Uterus (tissue), 4 donors: ENCODE results near the gene GRIN2A. TPM values are rescaled to one million over a fixed set of nuclear protein-coding genes. Genes with fewer than 3 reads are reported as not detected.

Experiments
- DNase-seq, 2 donors: peaks; one replicate each; pipeline ENCODE4 v3.0.0-alpha.2; 2019 to 2020
- H3K27ac ChIP-seq, 2 donors: fragments of 200-600 bp; sonication (generic); 1 replicate in 1 of 2; 2 replicates in 1 of 2; pipeline ENCODE4 v1.5.1; 2016 to 2018
- H3K27me3 ChIP-seq, 2 donors: fragments of 200-600 bp; sonication (generic); one replicate each; pipeline ENCODE4 v1.5.1; 2018 to 2019; ENCODE audit warnings: control low read depth in 1 of 2
- H3K36me3 ChIP-seq, 2 donors: fragments of 200-600 bp; sonication (generic); one replicate each; pipeline ENCODE4 v1.5.1; 2019; ENCODE audit warnings: control low read depth in 1 of 2
- H3K4me1 ChIP-seq, 2 donors: fragments of 200-600 bp; sonication (generic); one replicate each; pipeline ENCODE4 v1.5.1; 2018 to 2019; ENCODE audit warnings: control low read depth in 1 of 2
- H3K4me3 ChIP-seq, 2 donors: fragments of 200-600 bp; sonication (generic); 1 replicate in 1 of 2; 2 replicates in 1 of 2; pipeline ENCODE4 v1.5.1; 2018 to 2019; ENCODE audit warnings: mild to moderate bottlenecking in 1 of 2
- H3K9me3 ChIP-seq, 2 donors: fragments of 200-600 bp; sonication (generic); one replicate each; pipeline ENCODE4 v1.5.1; 2019; ENCODE audit warnings: control low read depth in 1 of 2
- CTCF ChIP-seq, 4 experiments: fragments of 200-600 bp in 2 of 4; fragments of 450-650 bp in 2 of 4; sonication (generic) in 2 of 4; IDR thresholded peaks; one replicate each; pipeline ENCODE4 v1.5.1; 2016 to 2019; ENCODE audit warnings: antibody characterized with exemption in 4 of 4, mild to moderate bottlenecking in 2 of 4, moderate library complexity in 1 of 4
- POLR2A ChIP-seq, 2 donors: fragments of 450-650 bp; IDR thresholded peaks; one replicate each; pipeline ENCODE4 v1.6.1; 2016; ENCODE audit warnings: antibody characterized with exemption in 2 of 2, mild to moderate bottlenecking in 1 of 2, moderate library complexity in 1 of 2
- intact Hi-C: fragments of 100-400 bp; cut with DNase I; formaldehyde crosslinking; loops from one replicate; pipeline ENCODE4 v1.15.1; 2023; ENCODE audit warnings: low total_unique reads
- total RNA-seq, 4 donors: library from RNA; depleted of rRNA in 3 of 4; stranded (reverse); fragments of >200 nt in 3 of 4; gene quantifications; one replicate each; pipeline versions ENCODE4 v1.1.0 to v1.2.4, GENCODE V29; 2014 to 2023
- donor health status: DM: yes; HTN: yes; CAD: no.

GRIN2A gene
- total RNA-seq, 4 donors from 2014 or later, result under 0.01 to 2.4 (median 0.56) TPM

GRCh38 chr16:10048850-10049249 is 133.4 kb downstream of the GRIN2A start:
- intact Hi-C loops, result no loop called here
- no peaks in the 10 kb centered on the region for H3K4me1 ChIP-seq
- no peak overlapping the region for H3K27ac ChIP-seq
- no peak for DNase-seq
- no peak overlapping the region for H3K4me3 ChIP-seq
- H3K27me3 ChIP-seq, result no peaks in the 10 kb centered on the region
- H3K36me3 ChIP-seq, result no peaks in the 10 kb centered on the region
- TF ChIP-seq POLR2A (IDR thresholded peaks at IDR 0.05) (no peak), CTCF (IDR thresholded peaks at IDR 0.05) (no peak)
- no peaks in the 10 kb centered on the region for H3K9me3 ChIP-seq

- Histone ChIP-seq H3K9me3 (no peaks in the 10 kb centered on the region), H3K4me1 (no peaks in the 10 kb centered on the region), H3K4me3 (no peak overlapping the region), H3K27ac (no peak overlapping the region), H3K36me3 (no peaks in the 10 kb centered on the region), H3K27me3 (no peaks in the 10 kb centered on the region)
- intact Hi-C loops, result no loop called here
- DNase-seq, result no peak
- TF ChIP-seq CTCF (IDR thresholded peaks at IDR 0.05), result no peak
- TF ChIP-seq POLR2A (IDR thresholded peaks at IDR 0.05), result no peak
Measured at GRCh38 chr16:10045947-10046346, 136.3 kb downstream of the GRIN2A start.

GRCh38 chr16:10045291-10045775 is 136.9 kb downstream of the GRIN2A start:
- no peak overlapping the region for H3K4me3 ChIP-seq
- TF ChIP-seq CTCF (IDR thresholded peaks at IDR 0.05) (no peak), POLR2A (IDR thresholded peaks at IDR 0.05) (no peak)
- H3K4me1 ChIP-seq, result no peaks in the 10 kb centered on the region
- intact Hi-C loops, result no loop called here
- no peaks in the 10 kb centered on the region for H3K36me3 ChIP-seq
- DNase-seq, result no peak
- no peaks in the 10 kb centered on the region for H3K9me3 ChIP-seq
- H3K27ac ChIP-seq, result no peak overlapping the region
- no peaks in the 10 kb centered on the region for H3K27me3 ChIP-seq

GRCh38 chr16:10040136-10041080 is 141.8 kb downstream of the GRIN2A start:
- intact Hi-C loops, result no loop called here

More at GRCh38 chr16:10040136-10041080, 141.8 kb downstream of the GRIN2A start:
- Histone ChIP-seq H3K27ac (no peak overlapping the region), H3K9me3 (no peaks in the 10 kb centered on the region), H3K4me1 (no peaks in the 10 kb centered on the region), H3K4me3 (no peak overlapping the region), H3K27me3 (no peaks in the 10 kb centered on the region), H3K36me3 (no peaks in the 10 kb centered on the region)
- no peak for DNase-seq
- TF ChIP-seq POLR2A (IDR thresholded peaks at IDR 0.05), result no peak
- TF ChIP-seq CTCF (IDR thresholded peaks at IDR 0.05), result no peak
